GM23248 (cell line): ENCODE results near the gene NEK11.

Experiments
- EZH2 ChIP-seq: fragments of 200-600 bp; sonication (generic); IDR thresholded peaks from 2 replicates; pipeline ENCODE4 v1.6.1; 2018; ENCODE audit warnings: antibody characterized with exemption, mild to moderate bottlenecking; ENCODE audit not compliant: insufficient read depth, poor library complexity, severe bottlenecking
- EZH2phosphoT487 ChIP-seq: fragments of 200-600 bp; sonication (generic); IDR thresholded peaks from 2 replicates; pipeline ENCODE4 v1.6.1; 2018; ENCODE audit warnings: antibody characterized with exemption, moderate library complexity, mild to moderate bottlenecking, low read depth; ENCODE audit not compliant: insufficient read depth

- no peak for TF ChIP-seq EZH2
- TF ChIP-seq EZH2phosphoT487: no peak
These were observed 29.4 kb upstream of the NEK11 start for GRCh38 chr3:130997289-130997688.
